Neural cell (in vitro differentiated cells): ENCODE measurements around the gene DENND2A.

Experiments used
- CTCF ChIP-seq: fragments of 450-650 bp; IDR thresholded peaks from 2 replicates; pipeline ENCODE4 v1.5.1; 2014; ENCODE audit warnings: antibody characterized with exemption, mild to moderate bottlenecking, moderate library complexity; ENCODE audit not compliant: poor library complexity, severe bottlenecking
- EZH2 ChIP-seq: fragments of 200-600, 300-800 bp; shearing (Covaris generic), sonication (generic); IDR thresholded peaks from 2 replicates; pipeline ENCODE4 v1.6.1; 2014; ENCODE audit warnings: antibody characterized with exemption, low read length, borderline replicate concordance, mild to moderate bottlenecking; ENCODE audit not compliant: insufficient read depth, poor library complexity, severe bottlenecking
- POLR2AphosphoS5 ChIP-seq: IDR thresholded peaks from 2 replicates; pipeline ENCODE4 v1.6.1; 2012
- RAD21 ChIP-seq: fragments of 450-650 bp; conservative IDR thresholded peaks from 2 replicates; pipeline ENCODE4 v1.6.1; 2014; ENCODE audit warnings: antibody characterized with exemption, mild to moderate bottlenecking, moderate library complexity

- no peak for TF ChIP-seq CTCF
- no peak for TF ChIP-seq RAD21
- TF ChIP-seq EZH2 = no peak
- no peak for TF ChIP-seq POLR2AphosphoS5
Observed at GRCh38 chr7:140676306-140676705, 35.7 kb upstream of the DENND2A start.
